Mammary epithelial cell (primary cell): ENCODE measurements around the gene CNNM3.

ENCODE experiments used
- EZH2 ChIP-seq: IDR thresholded peaks from 2 replicates; pipeline ENCODE4 v1.6.1; 2012; ENCODE audit warnings: low read length, inconsistent platforms, borderline replicate concordance
- TF ChIP-seq, protein P1 (sequence below), 2 donors: IDR thresholded peaks in 1 of 2; conservative IDR thresholded peaks in 1 of 2; 2 replicates each; pipeline ENCODE4 v1.5.1; 2011 to 2012; ENCODE audit warnings: inconsistent platforms in 2 of 2, low read length in 2 of 2, mild to moderate bottlenecking in 2 of 2, control low read depth in 1 of 2, low read depth in 1 of 2; ENCODE audit not compliant: insufficient read depth in 1 of 2; ENCODE audit errors: extremely low read depth in 1 of 2

DNA sequence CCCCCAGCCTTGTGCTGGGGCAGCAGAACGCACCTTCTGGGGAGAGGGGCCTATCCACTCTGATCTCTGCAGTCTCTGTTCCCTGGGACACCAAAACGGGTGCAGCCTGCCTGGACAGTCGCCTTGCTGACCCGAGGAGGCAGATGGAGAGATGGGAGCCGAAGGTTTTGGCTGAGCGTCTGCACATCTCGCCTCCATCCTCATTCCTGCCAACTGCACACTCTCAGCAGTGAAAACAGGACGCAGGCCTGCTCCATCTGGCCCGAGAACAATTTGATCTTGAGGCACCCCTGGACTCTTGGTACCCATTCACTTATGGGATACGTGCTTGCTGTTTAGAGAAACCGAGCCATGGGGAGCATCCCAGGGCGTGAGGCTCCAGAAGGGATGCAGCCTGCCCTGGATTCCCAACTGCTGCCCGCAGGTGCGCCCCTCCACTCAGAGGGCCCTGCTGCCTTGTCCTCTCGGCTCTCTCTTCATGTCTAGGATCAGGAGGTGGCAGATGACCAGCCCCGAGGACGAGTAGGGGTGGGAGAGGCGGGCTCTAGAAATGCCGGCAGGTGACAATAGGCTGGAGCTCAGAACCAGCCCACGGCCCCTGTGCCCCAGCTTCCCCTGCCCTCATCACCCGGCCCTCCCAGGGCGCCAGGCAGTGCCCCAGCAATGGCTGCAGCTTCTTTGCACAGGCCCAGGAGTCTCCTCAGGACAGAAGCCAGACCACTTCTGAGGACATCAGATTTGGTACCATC is 62.9 kb downstream of the CNNM3 start:
- TF ChIP-seq, protein P1, sequence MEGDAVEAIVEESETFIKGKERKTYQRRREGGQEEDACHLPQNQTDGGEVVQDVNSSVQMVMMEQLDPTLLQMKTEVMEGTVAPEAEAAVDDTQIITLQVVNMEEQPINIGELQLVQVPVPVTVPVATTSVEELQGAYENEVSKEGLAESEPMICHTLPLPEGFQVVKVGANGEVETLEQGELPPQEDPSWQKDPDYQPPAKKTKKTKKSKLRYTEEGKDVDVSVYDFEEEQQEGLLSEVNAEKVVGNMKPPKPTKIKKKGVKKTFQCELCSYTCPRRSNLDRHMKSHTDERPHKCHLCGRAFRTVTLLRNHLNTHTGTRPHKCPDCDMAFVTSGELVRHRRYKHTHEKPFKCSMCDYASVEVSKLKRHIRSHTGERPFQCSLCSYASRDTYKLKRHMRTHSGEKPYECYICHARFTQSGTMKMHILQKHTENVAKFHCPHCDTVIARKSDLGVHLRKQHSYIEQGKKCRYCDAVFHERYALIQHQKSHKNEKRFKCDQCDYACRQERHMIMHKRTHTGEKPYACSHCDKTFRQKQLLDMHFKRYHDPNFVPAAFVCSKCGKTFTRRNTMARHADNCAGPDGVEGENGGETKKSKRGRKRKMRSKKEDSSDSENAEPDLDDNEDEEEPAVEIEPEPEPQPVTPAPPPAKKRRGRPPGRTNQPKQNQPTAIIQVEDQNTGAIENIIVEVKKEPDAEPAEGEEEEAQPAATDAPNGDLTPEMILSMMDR (conservative IDR thresholded peaks at IDR 0.05 in 1 of 2, IDR thresholded peaks at IDR 0.05 in 1 of 2; ENCODE audit: extremely low read depth in 1 of 2, insufficient read depth in 1 of 2, low read depth in 1 of 2, low read length in 2 of 2): no peak
- TF ChIP-seq EZH2: no peak
